LNCAP (cell line): ENCODE data around the gene HADHB.

Experiments used
- TF ChIP-seq, protein P1 (sequence below): fragments of 450-650 bp; IDR thresholded peaks from 2 replicates; pipeline ENCODE4 v1.5.1; 2017; ENCODE audit warnings: mild to moderate bottlenecking

Gene HADHB

GRCh38 chr2:26246818-26247217 lies 2.1 kb downstream of the HADHB start:
- TF ChIP-seq, protein P1, sequence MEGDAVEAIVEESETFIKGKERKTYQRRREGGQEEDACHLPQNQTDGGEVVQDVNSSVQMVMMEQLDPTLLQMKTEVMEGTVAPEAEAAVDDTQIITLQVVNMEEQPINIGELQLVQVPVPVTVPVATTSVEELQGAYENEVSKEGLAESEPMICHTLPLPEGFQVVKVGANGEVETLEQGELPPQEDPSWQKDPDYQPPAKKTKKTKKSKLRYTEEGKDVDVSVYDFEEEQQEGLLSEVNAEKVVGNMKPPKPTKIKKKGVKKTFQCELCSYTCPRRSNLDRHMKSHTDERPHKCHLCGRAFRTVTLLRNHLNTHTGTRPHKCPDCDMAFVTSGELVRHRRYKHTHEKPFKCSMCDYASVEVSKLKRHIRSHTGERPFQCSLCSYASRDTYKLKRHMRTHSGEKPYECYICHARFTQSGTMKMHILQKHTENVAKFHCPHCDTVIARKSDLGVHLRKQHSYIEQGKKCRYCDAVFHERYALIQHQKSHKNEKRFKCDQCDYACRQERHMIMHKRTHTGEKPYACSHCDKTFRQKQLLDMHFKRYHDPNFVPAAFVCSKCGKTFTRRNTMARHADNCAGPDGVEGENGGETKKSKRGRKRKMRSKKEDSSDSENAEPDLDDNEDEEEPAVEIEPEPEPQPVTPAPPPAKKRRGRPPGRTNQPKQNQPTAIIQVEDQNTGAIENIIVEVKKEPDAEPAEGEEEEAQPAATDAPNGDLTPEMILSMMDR = no peak

DNA sequence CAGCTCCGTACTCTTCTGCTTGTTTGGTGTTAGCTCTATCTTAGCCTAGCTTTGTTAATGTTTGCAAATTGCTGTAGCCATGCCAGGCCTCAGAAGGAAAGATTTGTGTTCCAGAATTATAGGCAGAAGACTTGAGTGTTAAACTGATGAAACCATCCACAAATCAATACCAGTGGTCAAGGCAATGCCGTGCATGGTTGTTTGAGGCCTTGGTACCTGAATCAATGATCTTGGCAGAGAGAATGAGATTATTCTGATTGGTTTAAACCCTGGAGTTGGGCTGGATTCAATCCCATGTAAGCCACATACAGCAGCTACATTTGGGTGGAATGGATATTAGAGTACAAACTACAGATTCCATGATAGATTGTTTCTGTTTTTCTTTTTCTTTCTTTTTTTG lies 4.9 kb downstream of the HADHB start:
- TF ChIP-seq, protein P1 = no peak

GRCh38 chr2:26251893-26252292 lies 7.2 kb downstream of the HADHB start:
- TF ChIP-seq, protein P1 = no peak

- TF ChIP-seq, protein P1 = no peak
Observed at GRCh38 chr2:26255759-26256384, 11.1 kb downstream of the HADHB start.

DNA sequence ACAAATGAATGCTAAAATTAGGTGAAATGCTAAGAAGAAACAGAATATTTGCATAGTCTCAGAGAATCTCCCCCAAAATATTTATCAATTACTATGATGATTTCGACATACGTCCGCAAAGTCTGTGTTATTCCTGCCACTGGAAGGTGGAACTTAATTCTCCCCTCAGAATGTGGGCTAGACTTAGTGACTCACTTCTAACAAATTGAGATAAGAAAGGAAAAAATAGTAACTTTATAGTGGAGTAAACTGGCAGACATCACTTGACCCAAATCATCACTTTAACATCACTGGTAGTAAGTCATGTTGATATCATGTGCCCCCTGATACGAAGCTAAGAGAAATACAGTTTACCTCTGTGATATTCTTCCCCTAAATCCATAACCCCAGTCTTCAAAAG lies 23.5 kb downstream of the HADHB start:
- TF ChIP-seq, protein P1 = no peak

DNA sequence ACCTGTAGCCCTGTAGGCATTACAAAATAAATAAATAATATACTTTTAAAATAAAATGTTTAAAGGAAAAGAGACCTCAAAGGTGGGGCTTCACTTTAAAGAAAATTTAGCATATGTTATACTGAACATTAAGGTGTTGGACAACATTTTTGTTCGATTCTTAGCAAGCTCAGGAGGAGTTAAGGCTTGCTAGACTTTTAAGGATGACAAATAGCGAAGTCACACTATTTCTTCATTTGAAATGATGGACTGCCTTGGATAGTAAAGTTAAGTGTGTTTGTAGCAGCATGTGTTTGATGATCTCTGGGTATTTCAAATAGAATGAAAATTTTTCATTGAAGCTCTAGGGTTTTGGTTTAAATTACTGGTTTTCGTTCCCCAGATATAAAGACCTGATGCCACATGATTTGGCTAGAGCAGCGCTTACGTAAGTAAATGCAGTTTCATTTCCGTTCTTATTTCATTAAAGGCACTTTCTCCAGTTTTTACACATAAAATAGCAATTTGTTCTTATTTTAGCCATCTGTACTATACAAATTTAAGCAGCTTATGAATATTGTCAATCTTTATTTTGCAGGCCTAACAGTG lies 24.9 kb downstream of the HADHB start:
- TF ChIP-seq, protein P1 = no peak

DNA sequence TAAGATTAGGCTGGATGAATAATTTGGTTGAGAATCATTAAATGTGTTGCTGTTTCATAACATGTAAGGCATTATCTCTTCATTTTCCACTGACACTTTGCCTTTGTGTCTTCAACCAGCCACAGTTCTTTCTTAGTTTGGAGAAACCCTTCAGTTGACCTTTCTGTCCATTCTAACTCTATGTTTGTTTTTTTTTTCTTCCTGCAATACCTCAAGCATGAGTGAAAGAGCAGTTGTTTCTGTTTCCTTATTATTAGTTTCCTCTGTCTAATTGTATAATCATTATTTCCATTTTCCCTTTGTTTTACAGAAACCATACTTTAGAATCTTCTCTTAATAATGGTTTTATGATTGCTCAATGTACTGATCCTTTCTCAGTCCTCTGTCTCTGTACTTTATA lies 25.6 kb downstream of the HADHB start:
- TF ChIP-seq, protein P1 = no peak

DNA sequence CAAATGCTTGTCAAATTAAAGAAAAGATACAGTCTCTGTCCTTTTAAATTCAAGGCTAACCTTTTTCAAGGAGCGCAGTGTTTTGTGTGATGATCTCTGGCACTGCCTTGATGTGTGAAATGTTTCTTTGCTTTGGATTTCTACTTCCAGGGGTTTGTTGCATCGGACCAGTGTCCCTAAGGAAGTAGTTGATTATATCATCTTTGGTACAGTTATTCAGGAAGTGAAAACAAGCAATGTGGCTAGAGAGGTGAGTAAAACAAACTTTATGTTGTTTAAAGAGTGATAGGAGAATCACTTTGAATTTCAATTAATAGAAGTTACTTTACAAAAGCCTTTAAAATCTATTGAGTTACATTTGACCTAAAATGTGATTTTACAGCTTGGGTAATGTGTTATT lies 28.8 kb downstream of the HADHB start:
- TF ChIP-seq, protein P1 = no peak
